ENCODE results near the gene ISG20L2.

The ISG20L2 gene

DNA sequence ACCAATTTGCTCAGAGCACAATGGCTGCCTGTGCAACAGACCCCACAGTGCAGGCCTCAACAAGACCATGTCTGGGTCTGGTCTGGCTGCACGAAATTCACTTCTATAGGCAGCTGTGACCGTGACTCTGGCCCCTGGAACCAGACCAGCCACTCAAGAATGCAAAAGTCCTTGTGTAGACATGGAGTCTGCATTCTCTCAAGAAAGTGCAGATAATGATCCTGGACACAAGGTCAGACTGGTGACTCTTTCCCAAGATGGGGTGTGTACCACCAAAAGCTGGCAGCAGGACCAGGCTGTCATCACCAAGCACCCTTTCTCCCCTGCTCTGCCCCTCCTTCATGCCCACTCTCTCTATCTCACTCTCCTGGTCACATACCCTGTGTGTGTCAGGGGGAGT is 7.4 kb downstream of the ISG20L2 start:
- DNase-seq: no peak
- intact Hi-C loops (cut with DNase I): no loop called here

DNA sequence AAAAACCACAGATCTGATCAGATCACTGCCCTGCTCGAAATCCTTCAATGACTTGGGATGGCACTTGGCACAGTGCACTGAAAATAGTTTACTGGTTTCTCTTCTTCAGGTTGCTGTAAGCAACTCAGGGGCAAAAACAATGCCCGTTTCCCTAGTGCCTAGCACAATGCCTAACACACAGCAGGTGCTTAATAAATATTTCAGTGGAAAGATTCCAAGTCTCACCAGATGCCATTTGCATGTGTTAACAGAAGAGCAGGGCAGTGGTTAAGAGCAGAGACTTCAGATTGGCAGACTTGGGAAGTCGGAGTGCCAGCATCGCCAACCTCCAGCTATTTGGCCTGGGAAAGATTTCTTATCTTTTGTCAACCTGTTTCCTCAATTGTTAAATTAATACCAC is 11.2 kb downstream of the ISG20L2 start:
- DNase-seq: no peak
- intact Hi-C loops (cut with DNase I): no loop called here

DNA sequence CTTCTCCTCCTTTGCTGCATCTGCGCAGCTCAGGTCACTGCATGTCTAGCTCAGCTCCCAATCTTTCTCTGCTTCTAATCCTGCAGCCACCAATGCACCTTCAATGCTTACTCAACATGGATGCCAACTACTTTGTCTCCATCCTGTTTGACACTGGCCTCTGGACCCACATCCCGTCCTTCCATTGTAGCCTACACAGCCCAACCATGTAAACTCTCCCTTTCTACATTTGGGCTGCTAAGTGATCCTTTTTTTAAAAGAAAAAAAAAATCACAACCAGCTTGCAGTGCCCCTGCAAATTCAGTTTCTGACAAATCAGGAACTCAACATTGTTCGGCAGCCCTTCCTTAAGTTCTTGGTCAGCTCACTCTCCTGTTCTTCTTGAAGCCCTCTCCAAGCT is 13.7 kb downstream of the ISG20L2 start:
- intact Hi-C loops (cut with DNase I): no loop called here
- DNase-seq: no peak

DNA sequence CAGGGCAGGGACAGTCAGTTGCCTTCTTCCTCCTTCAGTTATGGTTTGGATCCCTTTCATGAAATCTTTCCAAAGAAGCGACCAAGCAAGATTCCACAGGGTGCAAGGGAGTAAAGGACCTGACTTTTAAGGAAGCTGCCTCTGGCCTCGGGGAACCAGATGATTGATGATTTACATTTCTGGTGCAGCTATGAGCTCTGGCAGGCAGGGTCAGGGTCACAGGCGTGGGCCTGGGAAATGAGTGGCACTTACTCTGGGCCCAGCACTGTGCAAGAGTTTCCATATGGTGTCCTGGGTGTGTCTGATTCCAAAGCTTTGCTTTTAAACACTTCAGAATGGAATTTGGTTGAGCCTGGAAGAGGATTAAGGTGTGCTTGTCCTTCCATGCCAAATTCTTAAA is 15.9 kb downstream of the ISG20L2 start:
- no peak for DNase-seq

DNA sequence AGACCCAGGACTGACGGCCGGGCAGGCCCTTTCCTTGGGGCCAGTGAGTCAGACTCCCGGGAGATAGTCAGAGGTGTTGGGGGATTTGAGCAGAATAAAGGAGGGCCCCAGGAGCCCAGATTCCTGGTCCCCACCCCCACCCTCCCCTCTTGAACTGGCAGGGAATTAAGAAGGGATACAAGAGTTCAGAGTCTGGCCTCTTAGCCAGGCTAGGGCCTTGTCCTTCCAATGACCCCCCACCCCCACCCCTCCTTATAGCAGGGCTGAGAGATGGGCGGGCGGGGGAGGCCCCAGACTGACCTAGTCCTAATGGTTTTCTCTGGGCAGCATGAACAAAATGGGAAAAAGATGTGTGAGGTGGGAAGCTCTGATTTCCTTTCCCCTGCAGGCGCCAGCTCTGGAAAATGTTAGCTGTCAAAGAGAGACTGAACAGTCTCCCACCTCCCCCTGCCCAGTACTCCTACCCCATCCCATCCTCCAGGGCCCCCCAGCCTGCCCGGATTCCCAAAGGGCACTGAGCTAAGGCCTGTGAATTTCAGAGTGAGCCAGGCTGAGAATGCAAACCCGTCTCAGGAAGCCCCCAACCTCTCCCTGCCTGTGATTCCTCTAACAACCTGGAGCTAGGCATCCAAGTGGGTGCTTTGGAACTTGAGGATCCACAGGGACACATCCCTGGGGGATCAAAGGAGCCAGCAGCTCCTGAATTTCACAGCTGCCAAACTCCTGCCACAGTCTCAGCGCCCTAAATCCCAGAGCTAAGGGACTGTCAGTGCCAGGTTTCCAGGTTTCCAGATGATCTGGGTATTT is 17.4 kb downstream of the ISG20L2 start:
- DNase-seq: no peak
- intact Hi-C loops (cut with DNase I): no loop called here

More for the DNA sequence above, 15.9 kb downstream of the ISG20L2 start:
- intact Hi-C loops (cut with DNase I): no loop called here

DNA sequence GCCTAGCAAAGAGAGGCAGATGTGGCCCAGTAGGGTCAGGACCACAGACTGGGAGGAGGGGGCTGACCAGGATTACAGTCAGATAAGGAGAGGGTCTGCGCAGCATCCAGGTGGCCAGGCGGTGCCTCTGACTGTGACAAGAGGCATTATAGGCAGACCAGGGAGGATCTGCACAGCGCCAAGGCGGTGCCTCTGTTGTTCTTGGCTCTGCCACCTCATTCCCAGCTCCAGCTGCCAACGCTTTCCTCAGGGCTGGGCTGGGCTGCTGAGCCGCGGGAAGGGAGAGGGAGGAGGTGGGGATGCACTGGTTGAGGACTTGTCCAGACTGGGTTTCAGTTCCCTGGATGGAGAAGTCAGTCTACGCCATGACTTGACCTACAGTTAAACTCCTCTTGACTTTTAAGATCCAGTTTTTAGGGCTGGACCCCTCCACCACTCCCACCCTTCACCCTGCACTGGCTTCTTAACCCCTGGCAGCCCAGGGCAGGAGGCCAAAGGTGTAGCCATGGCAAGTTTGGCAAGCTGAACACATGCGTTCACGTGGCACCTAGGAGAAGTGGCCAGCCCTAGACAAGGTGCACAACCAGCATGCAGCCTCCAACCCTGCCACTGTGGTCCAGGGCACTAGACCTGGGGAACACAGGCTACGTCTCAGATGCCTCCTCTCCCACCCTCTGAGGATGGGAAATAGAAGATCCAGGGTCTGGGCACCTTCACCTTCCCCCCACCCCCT is 18.6 kb downstream of the ISG20L2 start:
- DNase-seq: peak in 38 of 42 donors; percentile 21 to 82 (median 54)
- intact Hi-C loops (cut with DNase I): no loop called here

DNA sequence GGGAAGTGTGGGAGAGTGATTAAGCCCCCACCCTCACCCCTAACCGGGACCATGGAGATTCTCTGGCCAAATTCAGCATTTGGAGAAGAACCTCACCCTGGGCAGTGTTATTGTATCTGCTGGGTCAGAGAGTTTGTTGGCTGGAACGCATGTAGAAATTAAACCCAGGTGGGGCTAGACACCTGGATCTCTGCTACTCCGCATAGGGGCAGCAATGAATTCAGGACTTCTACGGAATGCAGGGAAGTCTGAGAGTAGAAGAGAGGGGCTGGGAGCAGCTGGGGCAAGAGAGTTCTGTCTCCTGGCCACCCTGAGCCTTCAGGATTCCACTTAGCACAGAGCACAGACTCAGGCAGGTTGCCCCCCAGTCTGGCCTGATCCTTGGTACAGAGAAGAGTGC is 19.5 kb downstream of the ISG20L2 start:
- DNase-seq: no peak
- intact Hi-C loops (cut with DNase I): no loop called here

DNA sequence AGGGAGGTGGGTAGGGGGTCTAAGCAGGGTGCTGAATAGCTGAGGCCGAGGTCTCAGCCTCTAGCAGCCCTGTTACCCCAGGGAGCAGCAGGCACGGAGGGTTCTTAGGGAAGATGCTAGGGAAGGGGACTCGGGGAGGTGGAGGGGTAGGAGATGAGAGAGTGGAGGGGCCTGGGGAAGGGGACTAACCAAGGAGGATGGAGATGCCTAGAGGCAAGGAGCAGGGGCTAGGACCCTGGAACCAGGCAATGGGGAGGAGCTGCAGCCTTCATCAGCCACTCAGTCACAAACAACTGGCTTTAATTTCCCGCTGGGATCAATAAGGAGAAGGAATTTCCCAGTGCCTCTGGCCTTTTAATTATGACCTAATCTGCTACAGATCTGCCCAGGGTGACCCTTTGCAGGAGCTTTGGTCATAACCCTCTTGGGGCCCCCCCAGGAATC is 20.3 kb downstream of the ISG20L2 start:
- intact Hi-C loops (cut with DNase I): no loop called here

DNA sequence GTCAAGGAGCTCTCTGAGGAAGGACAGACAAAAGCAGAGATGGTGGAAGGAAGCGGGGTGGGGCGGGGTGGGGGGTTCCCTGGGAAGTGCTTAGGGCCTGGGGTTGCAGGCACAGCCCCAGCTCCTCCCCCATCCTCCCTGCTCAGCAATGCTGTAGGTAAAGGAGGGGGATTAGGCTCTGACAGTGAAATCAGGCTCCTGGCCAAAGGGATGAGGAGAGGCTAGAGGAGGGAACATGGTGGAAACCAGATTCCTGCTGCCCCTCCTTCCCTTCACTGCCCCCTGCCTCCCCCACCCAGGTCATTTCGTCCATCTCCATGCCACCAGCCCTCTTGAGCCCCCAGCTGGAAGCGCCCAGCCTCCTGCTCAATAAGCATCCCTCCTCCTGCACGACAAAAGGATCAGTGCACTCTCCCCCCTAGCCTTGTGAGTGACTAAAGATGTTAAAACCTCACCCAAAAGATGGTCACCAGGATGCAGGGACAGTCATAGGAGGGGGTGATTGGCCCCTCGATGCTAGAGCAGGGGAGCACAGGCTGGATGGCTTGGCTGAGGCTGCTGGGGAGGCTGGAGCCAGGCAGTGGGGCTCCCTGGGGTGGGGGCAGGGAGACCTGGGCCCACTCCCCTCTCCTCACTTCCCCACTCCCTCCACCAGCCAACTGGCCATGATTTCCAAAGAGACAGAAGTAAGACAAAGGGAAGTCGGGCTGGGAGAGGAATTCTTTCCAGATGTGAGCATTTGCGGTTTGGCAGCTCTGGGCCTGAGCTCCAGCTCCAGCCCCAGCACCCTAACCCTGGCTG is 20.9 kb downstream of the ISG20L2 start:
- intact Hi-C loops (cut with DNase I): no loop called here
- no peak for DNase-seq

More for the DNA sequence above, 20.3 kb downstream of the ISG20L2 start:
- DNase-seq: no peak

DNA sequence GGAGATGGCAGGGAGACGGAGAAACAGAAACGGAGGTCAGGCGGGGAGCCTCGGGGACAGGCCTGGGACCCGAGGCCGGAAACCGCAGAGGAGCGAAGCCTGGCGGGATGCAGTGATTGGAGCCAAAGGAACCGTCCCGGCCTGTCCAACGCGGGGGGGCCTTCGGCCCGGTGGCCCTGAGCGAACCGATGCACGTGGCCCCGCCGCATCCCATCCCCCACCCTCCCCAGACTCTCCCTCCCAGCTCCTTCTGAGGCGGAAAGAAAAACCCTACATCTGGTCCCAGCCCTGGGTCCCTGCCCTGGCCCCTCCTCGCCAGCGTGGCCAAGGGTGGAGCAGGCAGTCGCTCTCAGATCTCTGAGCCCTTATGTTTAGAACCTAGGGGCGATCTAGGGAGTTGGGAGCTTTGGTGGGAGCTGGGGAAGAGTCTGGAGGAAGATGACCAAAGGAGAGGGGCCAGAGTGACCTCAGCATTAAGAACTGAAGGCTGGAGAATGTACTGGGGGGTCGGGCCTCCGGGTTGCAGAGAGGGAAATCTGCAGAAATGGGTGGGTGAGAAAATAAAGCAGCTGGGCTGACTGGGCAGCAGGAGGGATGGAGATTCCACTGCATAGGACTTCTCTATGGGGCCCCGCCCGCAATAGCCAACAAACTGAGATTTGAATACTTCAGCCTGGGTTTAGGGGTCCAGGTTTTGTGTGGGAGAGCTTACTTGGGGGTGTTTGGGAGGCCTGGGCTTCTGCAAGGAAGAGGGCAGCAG is 21.7 kb downstream of the ISG20L2 start:
- peak in 38 of 42 donors; percentile 13 to 74 (median 46) for DNase-seq
- intact Hi-C loops (cut with DNase I): no loop called here

DNA sequence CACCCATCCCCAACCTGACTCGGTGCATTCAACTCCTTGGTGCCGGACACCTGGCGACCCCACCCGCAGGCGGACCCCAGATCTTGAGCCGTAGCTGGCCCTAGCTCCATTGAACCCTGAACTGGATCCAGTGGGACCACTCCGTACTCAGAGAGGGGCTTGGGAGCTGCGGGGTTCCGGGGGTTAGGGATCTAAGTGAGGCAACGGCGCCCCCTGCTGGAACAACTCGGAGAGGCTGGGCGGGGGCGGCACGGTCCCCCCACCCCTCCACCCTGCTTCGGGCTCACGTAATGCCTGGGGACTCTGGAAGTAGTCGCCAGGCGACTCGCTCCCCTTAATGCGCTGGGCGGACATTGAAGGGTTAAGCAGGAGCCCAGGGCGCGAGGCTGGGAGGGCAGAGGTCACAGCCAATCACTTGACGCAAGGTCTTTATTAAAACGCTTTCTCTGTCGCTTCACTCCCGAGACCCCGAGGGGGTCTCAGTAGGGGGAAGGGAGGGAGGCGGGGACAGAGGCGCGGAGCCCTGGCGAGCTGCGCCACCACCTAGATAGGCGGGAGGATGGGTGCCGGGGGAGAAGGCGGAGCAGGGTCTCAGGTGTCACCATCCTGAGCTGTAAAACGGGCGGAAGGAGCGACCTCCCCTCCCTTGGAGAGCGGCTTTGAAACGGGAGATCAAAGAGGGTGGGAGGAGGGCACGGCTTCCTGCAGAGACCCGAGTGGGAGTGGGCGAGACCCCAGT is 22.5 kb downstream of the ISG20L2 start:
- peak in 41 of 42 donors; percentile 45 to 87 (median 70) for DNase-seq
- intact Hi-C loops (cut with DNase I): no loop called here

DNA sequence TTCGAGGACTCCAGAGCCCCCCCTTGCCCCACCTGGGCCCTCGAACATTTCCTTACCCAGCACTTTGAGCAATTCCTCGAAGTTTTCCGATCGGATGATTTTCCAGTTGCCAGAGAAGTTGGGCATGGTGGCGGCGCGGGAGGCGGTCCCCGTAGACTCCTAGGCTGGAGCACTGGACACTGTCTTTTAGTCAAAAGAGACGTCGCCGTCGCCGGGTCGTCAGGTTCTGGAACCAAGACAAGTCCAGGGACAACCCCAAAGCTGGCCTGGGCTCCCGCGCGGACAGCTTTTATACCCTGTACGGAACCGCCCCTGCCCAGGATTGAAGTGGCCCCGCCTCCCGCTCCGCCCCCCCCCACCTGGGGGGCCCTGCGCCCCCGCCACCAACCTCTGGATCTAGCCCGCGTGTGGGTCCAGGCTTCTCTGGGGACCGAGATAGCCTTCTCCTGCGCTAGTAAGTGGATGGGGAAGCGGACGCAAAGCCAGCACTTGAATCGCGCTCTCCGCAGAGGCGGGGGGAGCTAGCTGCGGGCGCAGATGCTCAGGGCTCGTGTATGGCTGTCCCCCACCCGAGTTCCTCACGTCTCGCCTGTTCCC is 23.1 kb downstream of the ISG20L2 start, which contains the start of gene CRABP2:
Gene CRABP2 (minus strand): TSS at position 263 of the 597 bp plus-strand sequence. CDS start 137 bp downstream, at position 126.
- DNase-seq: peak in 11 of 42 donors; percentile 4 to 47 (median 24)

DNA sequence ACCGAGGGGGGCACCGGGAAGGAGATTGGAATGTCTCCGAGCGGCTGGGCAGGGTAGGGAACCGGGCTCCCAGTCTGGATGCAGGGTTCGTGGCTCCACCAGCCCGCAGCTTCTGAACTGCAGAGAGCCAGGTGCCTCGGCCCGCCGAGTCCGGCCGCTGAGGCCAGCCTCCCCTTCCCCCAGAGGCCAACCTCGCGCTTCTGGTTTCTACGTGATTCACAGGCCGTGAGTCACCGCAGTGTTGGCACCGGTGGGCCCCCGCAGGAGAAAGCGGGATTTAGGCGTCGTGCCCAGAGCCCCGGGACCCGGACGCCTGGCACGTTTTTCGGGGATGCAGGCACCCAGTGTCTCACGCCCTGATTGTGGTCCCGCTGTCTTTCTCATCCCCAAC is 23.6 kb downstream of the ISG20L2 start:
- intact Hi-C loops (cut with DNase I): no loop called here
- peak in 33 of 42 donors; percentile 15 to 62 (median 34) for DNase-seq

More for the DNA sequence above, 23.1 kb downstream of the ISG20L2 start, which contains the start of gene CRABP2:
- intact Hi-C loops (cut with DNase I): no loop called here

DNA sequence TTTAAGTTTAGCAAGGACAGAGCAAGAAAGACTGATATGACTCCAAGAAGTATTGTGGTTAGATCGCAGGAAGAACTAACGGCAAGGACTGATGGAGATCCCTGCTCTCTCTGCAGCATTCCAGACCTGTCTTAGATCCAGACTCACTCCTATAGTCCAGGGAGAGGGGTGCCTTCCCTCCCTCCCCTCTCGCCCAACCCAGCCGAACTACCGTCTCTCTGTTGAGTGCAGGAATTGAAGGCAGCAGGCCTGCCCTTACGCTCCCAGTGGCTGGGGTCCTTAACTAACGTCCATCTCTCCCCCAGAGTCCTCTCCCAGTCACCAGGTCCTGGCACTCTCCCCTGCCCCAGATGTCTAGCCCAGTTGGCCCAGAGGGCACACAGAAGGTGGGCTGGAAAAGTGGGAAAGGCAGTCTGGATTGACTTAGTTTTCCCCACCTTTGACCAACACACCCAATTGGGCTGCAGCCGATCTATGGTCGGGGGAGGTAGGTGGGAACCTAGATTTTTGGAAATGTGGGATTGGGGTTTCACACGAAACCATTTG is 24.3 kb downstream of the ISG20L2 start:
- intact Hi-C loops (cut with DNase I): no loop called here
- no peak for DNase-seq

DNA sequence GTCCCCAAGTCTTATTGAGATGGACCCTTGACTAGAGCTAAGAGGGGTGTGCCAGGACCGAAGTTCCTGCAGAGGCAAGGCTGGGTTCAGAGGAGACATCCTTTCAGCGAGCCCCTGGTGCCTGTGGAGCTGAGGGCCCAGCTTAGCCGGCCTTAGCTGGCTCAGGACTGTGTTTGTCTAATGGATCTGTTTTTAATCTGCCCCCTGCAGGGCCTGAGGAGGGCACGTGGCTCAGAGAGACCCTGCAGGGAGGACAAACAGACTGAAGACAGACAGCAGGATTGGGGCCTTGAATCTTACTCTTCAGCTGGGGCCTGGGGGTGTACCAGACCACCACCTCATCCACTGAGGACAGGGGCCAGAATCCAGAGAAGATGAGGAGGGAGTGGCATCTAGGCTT is 24.8 kb downstream of the ISG20L2 start:
- no peak for DNase-seq
- intact Hi-C loops (cut with DNase I): no loop called here

DNA sequence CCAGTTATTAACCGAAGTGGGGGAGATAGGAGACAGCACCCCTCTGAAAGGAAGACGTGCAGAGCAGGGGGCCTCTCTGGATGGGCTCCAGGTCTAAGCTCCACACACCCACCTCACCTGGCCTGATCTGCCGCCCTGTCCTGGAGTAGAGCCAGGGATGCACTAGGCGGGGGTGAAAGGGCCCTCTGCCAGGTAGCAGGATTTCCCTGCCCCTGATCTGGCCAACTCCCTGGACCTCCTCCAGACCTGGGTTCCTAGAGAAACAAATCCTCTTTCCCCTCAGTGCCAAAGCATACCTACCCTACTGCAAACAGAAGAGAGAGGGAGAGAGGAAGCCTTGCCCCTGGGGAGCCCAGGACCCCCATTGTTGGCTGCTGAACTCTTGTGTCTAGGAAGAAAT is 25.2 kb downstream of the ISG20L2 start:
- no peak for DNase-seq
- intact Hi-C loops (cut with DNase I): no loop called here

Measured in head of caudate nucleus (tissue), 42 donors.